ENCODE data around the gene ZKSCAN5.
A peak's percentile ranks its signal among the peaks of the same experiment; 100 is the strongest.

The ZKSCAN5 gene

GRCh38 chr7:99504603-99505323 lies at the start of gene ZKSCAN5:
TSS of gene ZKSCAN5 (plus strand) at chr7:99504662. CDS start at chr7:99506045, 1,383 bp downstream.
- H3K4me3 ChIP-seq (ENCODE audit: low read depth, low read length) = peak within 1 kb of the TSS; percentile 95
- TF ChIP-seq CTCF (IDR thresholded peaks at IDR 0.05; ENCODE audit: low read depth, low read length) = no peak

GRCh38 chr7:99455874-99456273 lies 48.6 kb upstream of the ZKSCAN5 start:
- H3K4me3 ChIP-seq (ENCODE audit: low read depth, low read length) = no peak overlapping the region
- no peak for TF ChIP-seq CTCF (IDR thresholded peaks at IDR 0.05; ENCODE audit: low read depth, low read length)

GRCh38 chr7:99456288-99456687 lies 48.2 kb upstream of the ZKSCAN5 start:
- no peak overlapping the region for H3K4me3 ChIP-seq (ENCODE audit: low read depth, low read length)
- no peak for TF ChIP-seq CTCF (IDR thresholded peaks at IDR 0.05; ENCODE audit: low read depth, low read length)

- no peak overlapping the region for H3K4me3 ChIP-seq (ENCODE audit: low read depth, low read length)
- no peak for TF ChIP-seq CTCF (IDR thresholded peaks at IDR 0.05; ENCODE audit: low read depth, low read length)
Observed at GRCh38 chr7:99457050-99457649, 47.3 kb upstream of the ZKSCAN5 start.

GRCh38 chr7:99457650-99458493 lies 46.6 kb upstream of the ZKSCAN5 start:
- TF ChIP-seq CTCF (IDR thresholded peaks at IDR 0.05; ENCODE audit: low read depth, low read length) = no peak
- no peak overlapping the region for H3K4me3 ChIP-seq (ENCODE audit: low read depth, low read length)

- H3K4me3 ChIP-seq (ENCODE audit: low read depth, low read length) = no peak overlapping the region
- peak; percentile 25; the same call in 1 of the 2 replicates for TF ChIP-seq CTCF (IDR thresholded peaks at IDR 0.05; ENCODE audit: low read depth, low read length)
Observed at GRCh38 chr7:99459087-99459486, 45.4 kb upstream of the ZKSCAN5 start.
